ENCODE data around the gene TTC7B. TPM values are rescaled to one million over a fixed set of nuclear protein-coding genes. Genes with fewer than 3 reads are reported as not detected.

The TTC7B gene
- total and polyA plus RNA-seq, 2 donors (not counting 1 experiment from before 2014, with no cell fraction given), result 0.36 to 3.2 TPM

DNA sequence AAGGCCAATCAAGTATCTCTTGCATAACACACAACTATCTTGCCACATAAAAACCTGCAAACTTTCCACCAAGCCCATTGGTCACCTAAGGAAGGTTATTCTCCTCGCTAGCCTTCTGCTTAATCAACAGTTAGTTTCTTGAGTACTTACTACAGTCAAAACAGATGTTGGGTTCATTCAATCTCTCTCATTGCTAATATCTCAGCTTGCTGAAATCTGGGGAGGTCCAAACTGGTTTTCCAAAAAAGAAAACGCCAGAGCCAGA lies 74.6 kb downstream of the TTC7B start:
- Histone ChIP-seq H2AFZ (ENCODE audit: insufficient read depth, low read depth, low read length, poor library complexity, severe bottlenecking) (no peak overlapping the region), H3K4me3 (ENCODE audit: control extremely low read depth in 1 of 5, extremely low read depth in 1 of 5, insufficient read depth in 1 of 5, low read depth in 2 of 5, low read length in 4 of 5) (no peak overlapping the region), H3K79me2 (ENCODE audit: control insufficient read depth, insufficient read depth, low read length) (no peaks in the 10 kb centered on the region), H3K9me3 (ENCODE audit: control extremely low read depth in 1 of 3, control insufficient read depth in 2 of 3, insufficient read depth in 1 of 3, low read length in 2 of 3) (no peaks in the 10 kb centered on the region), H3K36me3 (replicated peaks in 1 of 2; ENCODE audit: control extremely low read depth in 1 of 2, control insufficient read depth in 1 of 2, extremely low read depth in 1 of 2, insufficient read depth in 2 of 2, low read length in 1 of 2) (no peaks in the 10 kb centered on the region), H4K20me1 (ENCODE audit: control insufficient read depth, insufficient read depth, low read length, poor library complexity, severe bottlenecking) (no peaks in the 10 kb centered on the region), H3K4me2 (replicated peaks; ENCODE audit: low read depth, low read length, poor library complexity, severe bottlenecking) (no peak overlapping the region), H3K27ac (ENCODE audit: low read length in 2 of 2) (no peak overlapping the region), H3K27me3 (replicated peaks in 1 of 4; ENCODE audit: control extremely low read depth in 1 of 4, control insufficient read depth in 3 of 4, insufficient read depth in 4 of 4, low read length in 3 of 4) (no peaks in the 10 kb centered on the region), H3K4me1 (ENCODE audit: control insufficient read depth in 2 of 2, insufficient read depth in 2 of 2, low read length in 2 of 2) (no peaks in the 10 kb centered on the region), H3K9ac (ENCODE audit: low read length) (no peak overlapping the region)
- 60% methylated on average over 1 of the region's 2 CpGs for WGBS (ENCODE audit: insufficient coverage)
- ATAC-seq (ENCODE audit: low read depth) (no peak), DNase-seq (no peak)
- no peaks in the 10 kb centered on the region for H3K4me1 Mint-ChIP-seq
- no peak overlapping the region for H3K4me3 Mint-ChIP-seq
- intact Hi-C loops (cut with micrococcal nuclease), result no loop called here
- ChIA-PET POLR2A (no interaction called here), CTCF (no interaction called here)
- H3K9me3 Mint-ChIP-seq (ENCODE audit: insufficient read depth), result no peaks in the 10 kb centered on the region
- no peak for TF ChIP-seq EZH2 (IDR thresholded peaks at IDR 0.05; ENCODE audit: borderline replicate concordance, insufficient read depth, low read depth, low read length, poor library complexity, severe bottlenecking)
- TF ChIP-seq, protein P1, sequence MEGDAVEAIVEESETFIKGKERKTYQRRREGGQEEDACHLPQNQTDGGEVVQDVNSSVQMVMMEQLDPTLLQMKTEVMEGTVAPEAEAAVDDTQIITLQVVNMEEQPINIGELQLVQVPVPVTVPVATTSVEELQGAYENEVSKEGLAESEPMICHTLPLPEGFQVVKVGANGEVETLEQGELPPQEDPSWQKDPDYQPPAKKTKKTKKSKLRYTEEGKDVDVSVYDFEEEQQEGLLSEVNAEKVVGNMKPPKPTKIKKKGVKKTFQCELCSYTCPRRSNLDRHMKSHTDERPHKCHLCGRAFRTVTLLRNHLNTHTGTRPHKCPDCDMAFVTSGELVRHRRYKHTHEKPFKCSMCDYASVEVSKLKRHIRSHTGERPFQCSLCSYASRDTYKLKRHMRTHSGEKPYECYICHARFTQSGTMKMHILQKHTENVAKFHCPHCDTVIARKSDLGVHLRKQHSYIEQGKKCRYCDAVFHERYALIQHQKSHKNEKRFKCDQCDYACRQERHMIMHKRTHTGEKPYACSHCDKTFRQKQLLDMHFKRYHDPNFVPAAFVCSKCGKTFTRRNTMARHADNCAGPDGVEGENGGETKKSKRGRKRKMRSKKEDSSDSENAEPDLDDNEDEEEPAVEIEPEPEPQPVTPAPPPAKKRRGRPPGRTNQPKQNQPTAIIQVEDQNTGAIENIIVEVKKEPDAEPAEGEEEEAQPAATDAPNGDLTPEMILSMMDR (IDR thresholded peaks at IDR 0.05), result no peak
- no peaks in the 10 kb centered on the region for H3K27me3 Mint-ChIP-seq
- H3K27ac Mint-ChIP-seq, result no peak overlapping the region

DNA sequence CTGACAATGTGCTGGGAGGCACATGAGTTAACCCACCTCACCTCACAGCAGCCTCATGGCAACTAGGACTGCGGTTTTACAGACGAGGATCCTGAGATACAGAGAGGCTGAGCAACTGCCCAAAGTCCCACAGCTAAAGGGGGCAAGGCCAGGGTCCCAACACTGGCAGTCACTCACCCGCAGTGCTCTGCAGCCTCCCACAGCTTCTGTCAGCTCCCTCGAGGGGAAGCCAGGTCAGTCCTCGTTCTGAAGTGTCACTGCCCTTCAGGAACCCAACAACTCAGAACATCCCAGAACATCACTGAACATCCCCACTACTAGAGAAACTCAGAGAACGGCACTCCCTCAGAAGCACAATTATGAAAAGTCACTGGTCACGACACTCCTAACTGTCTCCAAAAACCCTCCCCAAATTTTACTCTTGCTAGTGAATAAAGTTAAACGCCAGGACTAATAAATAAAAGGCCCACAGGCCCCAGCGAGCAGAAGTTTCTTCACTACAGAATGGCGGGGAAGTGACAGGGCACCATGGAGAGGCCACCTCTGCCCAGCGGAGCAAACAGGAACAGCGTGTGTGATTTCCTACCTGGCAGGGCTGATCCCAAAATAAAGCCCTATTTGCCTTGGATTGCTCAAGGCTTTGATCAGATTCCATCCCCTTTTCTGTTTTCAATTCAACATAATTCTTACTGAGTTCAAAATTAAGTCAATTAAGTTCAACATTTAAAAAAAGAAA lies 75.1 kb downstream of the TTC7B start:
- WGBS (ENCODE audit: insufficient coverage), result 94% methylated on average over 12 of the region's 12 CpGs
- Histone ChIP-seq H2AFZ (ENCODE audit: insufficient read depth, low read depth, low read length, poor library complexity, severe bottlenecking) (no peak overlapping the region), H3K27me3 (replicated peaks in 1 of 4; ENCODE audit: control extremely low read depth in 1 of 4, control insufficient read depth in 3 of 4, insufficient read depth in 4 of 4, low read length in 3 of 4) (no peaks in the 10 kb centered on the region), H3K4me2 (replicated peaks; ENCODE audit: low read depth, low read length, poor library complexity, severe bottlenecking) (no peak overlapping the region), H3K79me2 (ENCODE audit: control insufficient read depth, insufficient read depth, low read length) (no peaks in the 10 kb centered on the region), H3K9ac (ENCODE audit: low read length) (no peak overlapping the region), H3K4me1 (ENCODE audit: control insufficient read depth in 2 of 2, insufficient read depth in 2 of 2, low read length in 2 of 2) (no peaks in the 10 kb centered on the region), H3K9me3 (ENCODE audit: control extremely low read depth in 1 of 3, control insufficient read depth in 2 of 3, insufficient read depth in 1 of 3, low read length in 2 of 3) (no peaks in the 10 kb centered on the region), H4K20me1 (ENCODE audit: control insufficient read depth, insufficient read depth, low read length, poor library complexity, severe bottlenecking) (no peaks in the 10 kb centered on the region), H3K4me3 (ENCODE audit: control extremely low read depth in 1 of 5, extremely low read depth in 1 of 5, insufficient read depth in 1 of 5, low read depth in 2 of 5, low read length in 4 of 5) (no peak overlapping the region), H3K27ac (ENCODE audit: low read length in 2 of 2) (no peak overlapping the region), H3K36me3 (replicated peaks in 1 of 2; ENCODE audit: control extremely low read depth in 1 of 2, control insufficient read depth in 1 of 2, extremely low read depth in 1 of 2, insufficient read depth in 2 of 2, low read length in 1 of 2) (no peaks in the 10 kb centered on the region)
- POLR2A ChIA-PET, result no interaction called here
- Mint-ChIP-seq H3K27ac (no peak overlapping the region), H3K4me3 (no peak overlapping the region), H3K27me3 (no peaks in the 10 kb centered on the region), H3K9me3 (ENCODE audit: insufficient read depth) (no peaks in the 10 kb centered on the region), H3K4me1 (no peaks in the 10 kb centered on the region)
- TF ChIP-seq EZH2 (IDR thresholded peaks at IDR 0.05; ENCODE audit: borderline replicate concordance, insufficient read depth, low read depth, low read length, poor library complexity, severe bottlenecking), result no peak
- TF ChIP-seq, protein P1 (IDR thresholded peaks at IDR 0.05), result no peak
- CTCF ChIA-PET, result no interaction called here
- intact Hi-C loops (cut with micrococcal nuclease), result no loop called here
- DNase-seq (no peak), ATAC-seq (ENCODE audit: low read depth) (no peak)
